Measurements from ENCODE around the gene MIDN.

MIDN gene

GRCh38 chr19:1231729-1232637 lies 16.4 kb upstream of the MIDN start:
- peak overlapping the region; percentile 44 for H3K9ac ChIP-seq (ENCODE audit: low read depth, low read length, poor library complexity)
- H4K91ac ChIP-seq (ENCODE audit: low read depth, low read length, poor library complexity), result no peak overlapping the region
- H3K14ac ChIP-seq (ENCODE audit: low read length), result peak overlapping the region; percentile 47
- H3K18ac ChIP-seq (ENCODE audit: low read length), result peak overlapping the region; percentile 48
- H2AFZ ChIP-seq (ENCODE audit: low read length), result no peak overlapping the region
- peaks cover 46 to 68% of the 10 kb centered on the region in 2 donors for H3K36me3 ChIP-seq (replicated peaks in 1 of 2; ENCODE audit: control insufficient read depth in 2 of 2, insufficient read depth in 2 of 2, low read length in 2 of 2)
- H2BK120ac ChIP-seq (ENCODE audit: low read depth, low read length), result no peak overlapping the region
- peak overlapping the region; percentile 70 for H2AK5ac ChIP-seq (ENCODE audit: low read depth, low read length)
- no peak overlapping the region for H3K4ac ChIP-seq (ENCODE audit: low read length)
- H3K27ac ChIP-seq (replicated peaks; ENCODE audit: low read length), result no peak overlapping the region
- DNase-seq (ENCODE audit: low spot score), result no peak
- H3K79me1 ChIP-seq (ENCODE audit: low read depth, low read length), result peaks cover 32% of the 10 kb centered on the region
- H3K27me3 ChIP-seq (ENCODE audit: control insufficient read depth in 3 of 3, insufficient read depth in 3 of 3, low read depth in 1 of 3, low read length in 3 of 3), result no peaks in the 10 kb centered on the region
- H2BK12ac ChIP-seq (ENCODE audit: low read length), result no peak overlapping the region
- no CpG with 5 or more reads among the region's 15 CpGs for WGBS, 2 donors (ENCODE audit: extremely low coverage in 2 of 2, insufficient read length in 2 of 2, insufficient replicate concordance in 1 of 2)
- H3K4me2 ChIP-seq (ENCODE audit: insufficient read depth, low read length, poor library complexity, severe bottlenecking), result no peak overlapping the region
- H3K4me1 ChIP-seq (ENCODE audit: control insufficient read depth in 2 of 2, insufficient read depth in 1 of 2, low read depth in 1 of 2, low read length in 2 of 2), result peaks cover 8% of the 10 kb centered on the region in 2 donors
- no peak overlapping the region for H2BK15ac ChIP-seq (ENCODE audit: low read length)
- no peak overlapping the region for H3K23ac ChIP-seq (ENCODE audit: low read depth, low read length, poor library complexity)
- H3K4me3 ChIP-seq (ENCODE audit: low read length in 2 of 2), result no peak overlapping the region
- H3K9me3 ChIP-seq (replicated peaks in 1 of 2; ENCODE audit: control insufficient read depth in 2 of 2, insufficient read depth in 1 of 2, low read depth in 1 of 2, low read length in 2 of 2), result no peaks in the 10 kb centered on the region
- H2BK5ac ChIP-seq (ENCODE audit: low read length), result peak overlapping the region; percentile 48
- peak overlapping the region; percentile 92 for H4K8ac ChIP-seq (ENCODE audit: low read depth, low read length)

- Histone ChIP-seq H4K91ac (ENCODE audit: low read depth, low read length, poor library complexity) (no peak overlapping the region), H3K9ac (ENCODE audit: low read depth, low read length, poor library complexity) (no peak overlapping the region), H2AFZ (ENCODE audit: low read length) (no peak overlapping the region), H3K9me3 (replicated peaks in 1 of 2; ENCODE audit: control insufficient read depth in 2 of 2, insufficient read depth in 1 of 2, low read depth in 1 of 2, low read length in 2 of 2) (no peaks in the 10 kb centered on the region), H3K79me1 (ENCODE audit: low read depth, low read length) (peaks cover 35% of the 10 kb centered on the region), H3K4me2 (ENCODE audit: insufficient read depth, low read length, poor library complexity, severe bottlenecking) (no peak overlapping the region), H2AK5ac (ENCODE audit: low read depth, low read length) (no peak overlapping the region), H3K14ac (ENCODE audit: low read length) (no peak overlapping the region), H2BK5ac (ENCODE audit: low read length) (no peak overlapping the region), H3K27me3 (ENCODE audit: control insufficient read depth in 3 of 3, insufficient read depth in 3 of 3, low read depth in 1 of 3, low read length in 3 of 3) (no peaks in the 10 kb centered on the region), H4K8ac (ENCODE audit: low read depth, low read length) (no peak overlapping the region), H3K36me3 (replicated peaks in 1 of 2; ENCODE audit: control insufficient read depth in 2 of 2, insufficient read depth in 2 of 2, low read length in 2 of 2) (peaks cover 46 to 61% of the 10 kb centered on the region in 2 donors), H3K23ac (ENCODE audit: low read depth, low read length, poor library complexity) (no peak overlapping the region), H3K18ac (ENCODE audit: low read length) (no peak overlapping the region), H2BK12ac (ENCODE audit: low read length) (no peak overlapping the region), H2BK120ac (ENCODE audit: low read depth, low read length) (no peak overlapping the region), H3K4me3 (ENCODE audit: low read length in 2 of 2) (no peak overlapping the region), H3K4ac (ENCODE audit: low read length) (no peak overlapping the region), H3K4me1 (ENCODE audit: control insufficient read depth in 2 of 2, insufficient read depth in 1 of 2, low read depth in 1 of 2, low read length in 2 of 2) (peaks cover 8% of the 10 kb centered on the region in 2 donors), H2BK15ac (ENCODE audit: low read length) (no peak overlapping the region), H3K27ac (replicated peaks; ENCODE audit: low read length) (no peak overlapping the region)
- no peak for DNase-seq (ENCODE audit: low spot score)
- no CpG with 5 or more reads among the region's 15 CpGs for WGBS, 2 donors (ENCODE audit: extremely low coverage in 2 of 2, insufficient read length in 2 of 2, insufficient replicate concordance in 1 of 2)
These were observed 15.7 kb upstream of the MIDN start for GRCh38 chr19:1232652-1233072.

- Histone ChIP-seq H3K79me1 (ENCODE audit: low read depth, low read length) (peaks cover 35% of the 10 kb centered on the region), H3K4ac (ENCODE audit: low read length) (no peak overlapping the region), H4K91ac (ENCODE audit: low read depth, low read length, poor library complexity) (no peak overlapping the region), H4K8ac (ENCODE audit: low read depth, low read length) (no peak overlapping the region), H3K4me3 (ENCODE audit: low read length in 2 of 2) (no peak overlapping the region), H3K9ac (ENCODE audit: low read depth, low read length, poor library complexity) (no peak overlapping the region), H3K18ac (ENCODE audit: low read length) (no peak overlapping the region), H3K4me2 (ENCODE audit: insufficient read depth, low read length, poor library complexity, severe bottlenecking) (no peak overlapping the region), H3K27ac (replicated peaks; ENCODE audit: low read length) (no peak overlapping the region), H2BK5ac (ENCODE audit: low read length) (no peak overlapping the region), H3K9me3 (replicated peaks in 1 of 2; ENCODE audit: control insufficient read depth in 2 of 2, insufficient read depth in 1 of 2, low read depth in 1 of 2, low read length in 2 of 2) (no peaks in the 10 kb centered on the region), H3K27me3 (ENCODE audit: control insufficient read depth in 3 of 3, insufficient read depth in 3 of 3, low read depth in 1 of 3, low read length in 3 of 3) (no peaks in the 10 kb centered on the region), H3K4me1 (ENCODE audit: control insufficient read depth in 2 of 2, insufficient read depth in 1 of 2, low read depth in 1 of 2, low read length in 2 of 2) (peaks cover 8 to 10% of the 10 kb centered on the region in 2 donors), H2BK15ac (ENCODE audit: low read length) (no peak overlapping the region), H2BK12ac (ENCODE audit: low read length) (no peak overlapping the region), H3K23ac (ENCODE audit: low read depth, low read length, poor library complexity) (no peak overlapping the region), H3K36me3 (replicated peaks in 1 of 2; ENCODE audit: control insufficient read depth in 2 of 2, insufficient read depth in 2 of 2, low read length in 2 of 2) (peaks cover 44 to 56% of the 10 kb centered on the region in 2 donors), H3K14ac (ENCODE audit: low read length) (no peak overlapping the region), H2AFZ (ENCODE audit: low read length) (no peak overlapping the region), H2AK5ac (ENCODE audit: low read depth, low read length) (no peak overlapping the region), H2BK120ac (ENCODE audit: low read depth, low read length) (no peak overlapping the region)
- no CpG with 5 or more reads among the region's 24 CpGs for WGBS, 2 donors (ENCODE audit: extremely low coverage in 2 of 2, insufficient read length in 2 of 2, insufficient replicate concordance in 1 of 2)
- no peak for DNase-seq (ENCODE audit: low spot score)
These were observed 15.2 kb upstream of the MIDN start for GRCh38 chr19:1233115-1233667.

All from neuronal stem cell (in vitro differentiated cells).